Liver (tissue), 3 donors: ENCODE measurements around the gene TBC1D14.

ENCODE experiments used
- ATF3 ChIP-seq: IDR thresholded peaks from 2 replicates; pipeline ENCODE4 v1.6.1; 2016; ENCODE audit warnings: antibody characterized with exemption
- CTCF ChIP-seq: fragments of 150-350 bp; IDR thresholded peaks from 2 replicates; pipeline ENCODE4 v1.5.1; 2017; ENCODE audit warnings: improper control_type of control experiment, low read depth, low read length; ENCODE audit not compliant: missing input control
- EGR1 ChIP-seq, 2 donors: IDR thresholded peaks; 2 replicates each; pipeline ENCODE4 v1.6.1; 2016 to 2018; ENCODE audit warnings: antibody characterized with exemption in 2 of 2, low read depth in 2 of 2
- JUND ChIP-seq, 2 donors: IDR thresholded peaks; 2 replicates each; pipeline ENCODE4 v1.6.1; 2016; ENCODE audit warnings: antibody characterized with exemption in 2 of 2
- MAX ChIP-seq: IDR thresholded peaks from 2 replicates; pipeline ENCODE4 v1.6.1; 2016; ENCODE audit warnings: antibody characterized with exemption
- RAD21 ChIP-seq, 2 donors: IDR thresholded peaks; 2 replicates each; pipeline ENCODE4 v1.6.1; 2016; ENCODE audit warnings: antibody characterized with exemption in 2 of 2, mild to moderate bottlenecking in 2 of 2
- REST ChIP-seq: IDR thresholded peaks from 2 replicates; pipeline ENCODE4 v1.6.1; 2016; ENCODE audit warnings: antibody characterized with exemption, mild to moderate bottlenecking
- RXRA ChIP-seq, 2 donors: IDR thresholded peaks; 2 replicates each; pipeline ENCODE4 v1.6.1; 2017 to 2018; ENCODE audit warnings: antibody characterized with exemption in 2 of 2, mild to moderate bottlenecking in 1 of 2
- TAF1 ChIP-seq: conservative IDR thresholded peaks from 2 replicates; pipeline ENCODE4 v1.6.1; 2016; ENCODE audit warnings: antibody characterized with exemption, mild to moderate bottlenecking
- YY1 ChIP-seq: IDR thresholded peaks from 2 replicates; pipeline ENCODE4 v1.6.1; 2016; ENCODE audit warnings: antibody characterized with exemption, mild to moderate bottlenecking
- donor health status: healthy.
- donor health status: healthy.

- no peak for TF ChIP-seq CTCF
- no peak for TF ChIP-seq JUND (IDR thresholded peaks at IDR 0.05)
- TF ChIP-seq REST: no peak
- TF ChIP-seq TAF1: no peak
- no peak for TF ChIP-seq RAD21 (IDR thresholded peaks at IDR 0.05)
- TF ChIP-seq MAX: no peak
- no peak for TF ChIP-seq RXRA (IDR thresholded peaks at IDR 0.05)
- no peak for TF ChIP-seq YY1
- TF ChIP-seq EGR1 (IDR thresholded peaks at IDR 0.05; ENCODE audit: low read depth in 2 of 2): no peak
- TF ChIP-seq ATF3: no peak
These were observed 149.2 kb downstream of the TBC1D14 start for GRCh38 chr4:7058792-7059191.
